Left forelimb (tissue), 1 donor: ENCODE measurements around the gene VSNL1.

Source experiments
- DNase-seq: peaks from one replicate; pipeline ENCODE4 v3.0.0-alpha.2; 2018; ENCODE audit warnings: low spot score

VSNL1 gene

DNA sequence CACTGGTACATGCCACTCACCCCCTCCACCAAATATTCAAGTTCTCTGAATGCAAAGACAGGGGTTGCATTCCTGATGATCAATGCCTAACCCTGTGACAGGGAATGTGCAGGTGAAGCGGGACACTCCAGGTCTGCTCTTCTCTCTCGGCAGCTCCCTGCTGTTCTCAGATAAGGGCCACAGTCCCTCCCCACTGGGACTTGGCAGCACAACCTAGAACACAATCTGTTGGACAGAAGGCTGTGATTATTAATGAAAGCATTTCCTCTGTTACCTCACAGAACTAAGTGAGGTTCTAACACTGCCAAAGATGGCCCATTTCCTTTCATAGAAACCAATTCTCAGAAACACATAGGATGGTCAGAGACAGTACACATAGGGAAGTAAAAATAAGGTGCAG is 42.7 kb downstream of the VSNL1 start:
- no peak for DNase-seq

DNA sequence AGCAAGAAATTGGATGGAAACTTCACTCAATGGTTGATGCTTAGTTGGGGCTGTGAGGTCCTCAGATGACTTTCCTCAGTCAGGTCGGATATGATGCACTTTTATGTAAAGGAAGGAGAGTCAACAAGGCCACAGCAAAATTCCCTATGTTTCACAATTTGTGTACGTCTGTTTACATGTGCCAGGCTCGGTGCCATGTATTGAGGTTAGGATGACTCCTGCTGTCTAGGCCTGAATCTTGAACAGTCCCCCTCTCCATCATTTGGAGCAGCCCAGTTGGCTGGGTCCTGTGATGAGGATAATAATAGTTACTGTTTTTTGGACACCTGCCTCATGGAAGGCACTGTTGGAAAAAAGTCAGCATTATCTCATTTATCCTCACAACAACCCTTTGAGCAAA is 43.1 kb downstream of the VSNL1 start:
- no peak for DNase-seq

DNA sequence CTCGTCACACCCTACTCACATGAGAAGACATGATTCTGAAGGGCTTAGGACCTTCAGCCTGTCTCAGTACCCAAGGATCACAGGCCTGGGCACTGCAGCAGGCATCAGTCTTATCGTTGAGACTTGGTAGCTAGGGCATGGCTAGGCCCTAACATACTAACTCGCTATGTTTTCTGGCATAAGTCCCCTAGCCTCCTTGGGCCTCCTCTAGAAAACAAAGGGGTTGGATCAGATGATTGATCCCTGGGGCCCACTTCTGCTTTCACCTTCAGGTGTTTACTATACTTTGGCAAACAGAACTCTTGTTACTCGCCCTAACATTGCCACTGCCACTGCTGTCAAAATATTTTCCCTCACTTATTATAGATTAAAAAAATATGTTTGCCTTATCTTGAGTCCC is 44.2 kb downstream of the VSNL1 start:
- DNase-seq: no peak

DNA sequence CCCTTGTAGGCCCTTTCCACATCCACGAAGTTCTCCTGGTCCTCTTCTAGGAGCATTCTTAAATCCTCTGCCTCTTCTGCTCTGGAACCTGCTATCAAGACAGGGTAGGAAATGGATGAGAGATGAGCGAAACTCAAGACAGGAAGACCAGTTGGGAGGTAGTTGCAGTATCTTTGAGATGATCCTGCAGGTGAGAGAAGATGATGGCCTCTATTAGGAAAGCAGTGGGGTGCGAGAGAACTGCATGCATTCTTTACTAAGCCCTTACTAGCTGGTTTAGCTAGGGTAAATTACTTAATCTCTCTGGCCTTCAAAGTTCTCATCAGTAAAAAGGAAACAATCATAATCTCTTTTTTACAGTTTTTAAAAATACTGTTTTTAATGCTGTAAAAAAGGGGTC is 47.0 kb downstream of the VSNL1 start:
- DNase-seq: no peak

DNA sequence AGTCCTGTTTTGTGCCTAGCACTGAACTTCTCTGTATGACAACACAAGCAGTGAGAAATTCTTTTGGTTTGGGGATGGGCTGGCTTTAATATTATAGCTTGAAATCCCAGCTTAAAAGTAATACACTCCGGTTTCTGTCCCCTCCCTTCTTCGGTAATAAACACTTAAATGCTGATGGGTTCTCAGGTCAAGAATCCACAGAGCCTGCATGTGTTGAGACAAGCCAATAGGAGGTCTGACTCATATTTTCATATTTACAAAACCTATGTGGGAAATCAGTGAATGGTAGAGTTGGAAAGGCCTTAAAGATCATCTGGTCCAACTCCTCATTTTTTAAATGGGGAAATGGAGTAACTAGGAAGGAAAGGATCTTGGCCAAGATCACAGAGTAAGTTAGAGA is 47.5 kb downstream of the VSNL1 start:
- no peak for DNase-seq

DNA sequence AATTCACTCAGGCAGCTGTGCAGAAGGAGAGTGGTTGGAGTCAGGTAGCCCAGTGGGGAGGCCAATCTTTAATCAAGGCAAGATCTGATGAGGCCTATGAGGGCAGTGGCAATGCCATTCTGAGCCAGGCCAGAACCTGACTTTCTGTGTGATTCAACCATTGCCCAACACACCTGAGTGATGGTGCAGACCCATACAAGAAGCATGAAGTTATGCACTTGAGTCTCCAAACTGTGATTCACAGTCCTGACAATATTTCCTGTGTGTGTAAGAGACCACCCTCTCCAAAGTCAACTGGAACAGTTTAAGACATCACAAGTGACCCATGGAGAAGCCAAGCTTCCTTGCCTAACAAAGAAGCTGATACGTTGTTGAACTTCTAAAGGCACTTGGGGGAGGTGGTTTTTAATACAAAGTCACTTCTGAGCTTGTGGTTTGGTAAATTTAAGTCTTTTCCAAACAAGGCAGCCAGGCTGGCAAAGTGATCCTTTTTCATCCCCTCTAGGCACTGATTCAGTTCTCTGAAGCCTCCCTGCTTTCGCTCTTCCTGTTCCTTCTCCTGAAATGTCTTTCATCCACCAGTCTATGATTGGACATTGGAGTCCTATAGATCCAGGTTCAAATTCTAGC is 49.0 kb downstream of the VSNL1 start:
- DNase-seq: no peak

DNA sequence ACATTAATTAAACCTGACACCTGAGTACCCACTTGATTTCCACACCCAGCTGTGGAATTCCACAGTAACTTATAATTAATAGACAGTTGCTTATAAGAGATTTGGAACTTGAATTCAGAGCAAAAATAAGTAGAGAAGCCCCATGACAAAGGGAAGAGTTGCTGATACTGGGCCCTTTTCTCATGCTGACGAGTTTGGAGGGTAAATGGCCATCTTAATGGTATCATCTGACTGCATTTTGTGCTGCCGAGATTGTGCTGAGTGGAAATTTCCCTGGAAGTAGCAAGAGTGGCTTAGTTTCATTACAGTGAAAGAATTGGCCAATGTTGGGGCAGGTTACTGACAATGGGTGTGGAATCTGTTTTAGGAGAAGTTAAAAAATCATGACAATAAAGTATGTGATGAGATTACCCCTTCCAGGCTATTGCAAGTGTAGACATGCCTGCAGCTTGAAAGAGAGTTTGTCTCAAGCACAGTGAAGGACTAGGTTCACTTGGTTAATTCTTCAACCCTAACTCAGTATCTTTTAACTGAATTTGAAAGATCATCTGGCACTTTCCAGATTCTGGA is 49.9 kb downstream of the VSNL1 start:
- DNase-seq: no peak

DNA sequence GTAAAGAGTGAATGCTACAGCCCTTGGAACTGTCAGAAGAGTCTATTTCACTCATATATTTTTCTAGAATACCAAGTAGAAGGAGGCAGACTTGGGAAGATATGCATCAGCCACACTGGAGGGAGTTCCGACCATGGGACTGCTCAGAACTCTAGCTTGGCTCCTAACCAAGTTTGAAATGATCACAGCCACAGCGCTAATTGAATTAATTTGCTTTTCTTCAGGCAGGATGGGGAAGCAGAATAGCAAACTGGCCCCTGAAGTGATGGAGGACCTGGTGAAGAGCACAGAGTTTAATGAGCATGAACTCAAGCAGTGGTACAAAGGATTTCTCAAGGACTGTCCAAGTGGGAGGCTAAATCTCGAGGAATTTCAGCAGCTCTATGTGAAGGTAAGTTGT is 51.4 kb downstream of the VSNL1 start:
- no peak for DNase-seq

DNA sequence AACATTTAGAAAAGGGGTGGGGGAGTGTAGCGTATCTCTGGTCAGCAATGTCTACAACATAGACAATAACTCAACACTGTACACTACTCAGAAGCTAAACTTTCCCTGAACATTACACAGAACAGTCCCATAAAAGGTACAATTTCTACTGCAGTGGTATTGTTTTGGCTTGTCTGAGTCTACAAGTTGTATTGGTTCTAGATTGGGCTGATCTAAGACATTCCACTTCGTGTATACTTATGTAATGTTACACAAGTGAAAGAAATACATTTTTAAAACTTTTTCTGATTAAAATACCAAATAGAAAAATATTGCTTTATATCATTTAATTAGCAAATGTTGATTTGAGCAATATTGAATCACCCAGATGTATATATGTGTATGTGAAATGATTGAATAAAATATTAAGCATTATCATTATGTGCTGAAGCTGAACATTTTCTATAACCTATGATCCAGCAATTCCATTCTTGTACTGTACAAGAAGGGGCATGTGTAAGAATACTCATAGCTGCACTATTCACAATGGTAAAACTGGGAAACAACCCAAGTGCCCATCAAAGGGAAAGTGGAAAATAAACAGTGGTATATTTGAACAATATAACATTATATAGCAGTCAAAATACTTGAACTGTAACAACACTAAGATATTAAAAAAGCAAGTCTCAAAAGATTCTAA is 52.4 kb downstream of the VSNL1 start:
- DNase-seq: no peak

DNA sequence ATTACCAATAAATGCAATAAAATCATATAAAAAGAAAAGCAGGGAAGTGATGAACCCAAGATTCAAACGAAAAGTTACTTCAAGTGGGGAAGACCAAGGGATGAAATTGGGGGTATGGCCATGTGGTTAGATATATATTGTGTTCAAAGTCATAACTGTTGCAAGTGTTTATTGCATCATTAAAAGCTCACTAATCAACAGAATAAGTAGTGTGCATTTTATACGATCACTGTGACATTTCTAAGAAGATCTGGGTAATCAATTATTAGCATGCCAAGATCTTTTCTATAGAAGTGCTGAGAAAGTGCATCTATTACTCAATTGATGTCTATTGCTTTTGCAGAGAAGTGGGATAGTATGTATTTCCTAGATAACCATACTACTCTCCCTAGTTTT is 52.9 kb downstream of the VSNL1 start:
- DNase-seq: no peak

DNA sequence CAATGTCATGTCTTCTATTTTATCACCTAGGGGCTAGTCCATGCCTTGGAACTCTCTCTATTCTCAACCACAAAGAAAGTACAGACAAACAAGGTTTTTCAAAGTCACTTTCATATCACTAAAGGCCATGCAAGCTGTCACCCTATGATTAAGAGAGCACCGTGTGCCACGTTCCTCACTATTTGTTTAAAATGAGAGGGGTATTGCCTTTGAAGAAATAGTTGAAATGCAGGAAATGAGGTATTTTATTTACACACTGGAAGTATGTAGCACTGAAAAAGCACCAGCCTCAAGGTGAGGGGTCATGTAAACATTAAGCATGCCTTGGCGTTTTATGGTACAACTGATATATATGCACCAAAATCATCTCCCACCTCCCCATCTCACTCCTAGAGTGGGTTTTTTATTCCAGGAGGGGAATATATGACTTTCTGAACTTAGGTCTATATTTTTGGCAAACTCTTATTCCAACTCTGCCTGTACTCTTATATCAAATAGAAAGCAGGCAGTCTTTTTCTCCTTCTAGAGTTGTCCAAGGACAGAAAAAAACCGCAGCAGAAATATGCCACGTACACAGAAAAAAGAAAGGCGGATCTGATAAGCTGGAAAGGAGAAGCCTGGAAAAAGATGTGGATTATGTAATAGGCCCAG is 53.5 kb downstream of the VSNL1 start:
- no peak for DNase-seq

DNA sequence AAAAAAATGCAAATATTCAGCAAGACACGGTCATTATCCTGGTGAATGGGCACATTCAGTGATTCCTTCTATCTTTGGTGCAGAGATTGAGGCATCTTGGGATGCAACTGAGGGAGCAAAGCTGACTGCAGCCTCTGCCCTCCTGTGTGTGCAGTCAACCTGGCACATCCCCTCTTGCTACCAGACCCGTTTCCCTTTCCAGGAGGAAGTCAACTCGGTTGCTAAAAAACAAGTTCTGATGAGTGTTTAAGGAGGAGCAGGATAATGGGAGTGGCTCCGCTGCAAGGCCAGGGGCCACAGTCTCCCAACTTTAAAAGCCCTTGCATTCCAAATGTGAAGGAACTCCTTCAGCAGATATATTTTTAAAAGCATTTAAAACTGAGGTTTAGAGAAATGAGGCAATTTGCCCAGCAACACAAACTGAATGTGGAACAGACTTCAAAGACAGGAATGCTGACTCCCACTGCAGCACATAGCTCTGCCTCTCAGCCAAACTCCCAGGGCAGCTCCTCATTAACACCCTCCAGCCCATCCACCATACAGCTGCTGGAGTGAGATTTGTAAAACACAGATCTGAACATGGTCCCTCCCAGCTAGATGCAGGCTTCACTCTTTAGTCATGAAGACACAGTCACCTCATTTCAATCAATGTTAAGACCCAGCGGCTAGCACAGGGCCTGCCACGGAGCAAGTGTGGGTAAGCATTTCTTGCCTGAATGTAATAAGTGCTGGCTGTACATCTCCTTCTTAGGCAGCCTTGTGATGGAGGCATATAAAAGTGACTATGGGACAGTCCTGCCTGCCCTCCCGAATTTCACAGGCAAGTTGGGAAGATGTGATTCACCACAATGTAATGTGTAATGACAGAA is 54.3 kb downstream of the VSNL1 start:
- DNase-seq: no peak

DNA sequence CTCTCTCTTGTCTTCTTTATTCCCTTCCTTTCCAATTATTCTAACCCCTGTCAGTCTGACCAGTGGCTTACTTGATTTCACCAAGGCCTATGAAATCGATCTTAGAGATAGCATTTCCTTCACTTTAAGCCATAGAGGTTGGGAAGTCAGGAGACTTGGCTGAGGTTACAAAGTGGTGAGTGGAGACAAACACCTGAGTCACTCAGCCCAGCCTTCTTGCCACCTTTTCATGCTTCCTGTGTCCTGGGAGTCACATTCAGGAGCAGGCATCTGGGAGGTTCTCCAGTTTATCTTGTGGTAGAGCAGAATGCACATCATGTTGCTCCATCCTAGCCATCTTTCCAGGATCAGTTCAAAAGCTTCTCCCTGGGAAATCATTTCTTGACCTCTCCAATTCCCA is 59.1 kb downstream of the VSNL1 start:
- DNase-seq: no peak

DNA sequence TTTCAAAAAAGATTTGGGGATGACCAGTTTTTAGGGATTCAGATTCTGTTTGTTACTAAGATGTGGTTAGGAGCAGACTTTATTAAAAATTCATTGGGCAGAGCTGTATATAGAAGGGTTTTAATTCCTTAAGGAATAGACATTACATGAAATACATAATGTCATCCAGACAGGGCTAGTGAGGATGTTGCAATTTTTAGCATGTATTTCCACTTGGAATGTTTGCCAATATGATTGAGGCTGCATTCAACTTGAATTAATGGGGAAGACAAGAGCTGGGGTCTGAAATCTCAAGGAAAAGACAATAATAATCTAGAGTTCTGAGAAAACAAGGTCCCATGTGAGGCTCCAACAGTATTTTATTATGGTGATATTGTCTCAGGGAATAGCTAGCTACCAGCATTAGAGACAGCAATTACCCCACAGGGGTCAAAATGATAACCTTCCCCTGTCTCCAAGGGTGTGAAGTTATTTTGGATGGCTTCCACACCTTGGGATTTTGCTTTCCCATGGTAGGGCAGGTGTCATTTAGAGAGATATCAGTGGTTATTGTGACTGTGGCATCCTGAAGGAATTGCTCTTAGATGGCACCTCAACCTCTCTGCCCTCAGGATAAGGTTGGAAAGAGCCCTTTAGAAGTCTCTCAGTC is 60.2 kb downstream of the VSNL1 start:
- no peak for DNase-seq

DNA sequence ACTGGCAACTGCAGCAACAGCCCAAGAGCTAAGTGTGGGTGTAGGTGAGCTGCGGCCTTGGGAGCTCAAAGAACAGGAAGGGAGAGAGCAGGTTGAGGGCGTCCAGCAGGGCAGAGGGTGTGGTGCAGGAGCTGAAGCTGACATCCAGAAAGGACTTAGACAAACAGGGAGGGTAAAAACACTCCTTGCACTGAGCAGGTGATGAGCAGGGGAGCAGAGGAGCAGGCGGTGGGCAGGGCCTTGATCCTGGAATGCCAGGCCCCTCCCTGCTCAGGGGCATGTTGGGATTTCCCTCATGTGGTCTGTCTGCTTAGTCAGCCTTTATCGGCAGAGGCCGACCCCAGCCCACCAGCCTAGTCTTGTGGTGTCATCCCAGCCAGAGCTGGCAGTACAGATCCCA is 63.6 kb downstream of the VSNL1 start:
- no peak for DNase-seq

DNA sequence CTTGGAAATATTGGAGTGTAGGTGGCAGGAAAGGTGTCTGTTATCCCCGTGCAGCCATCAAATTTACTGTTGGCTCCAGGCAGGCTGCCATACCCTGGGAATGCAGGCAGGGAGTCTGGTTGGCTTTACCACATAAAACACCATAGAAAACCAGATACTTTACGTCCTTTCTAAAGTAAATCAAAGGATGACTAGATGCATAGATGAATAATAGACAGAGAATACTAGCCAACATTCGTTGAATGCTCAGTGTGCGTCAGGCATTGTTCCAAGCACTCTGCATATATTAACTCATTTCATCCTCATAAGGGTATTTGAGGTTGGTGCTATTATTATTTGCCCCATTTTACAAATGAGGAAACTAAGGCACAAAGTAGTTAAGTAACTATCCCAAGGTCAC is 65.2 kb downstream of the VSNL1 start:
- DNase-seq: no peak

DNA sequence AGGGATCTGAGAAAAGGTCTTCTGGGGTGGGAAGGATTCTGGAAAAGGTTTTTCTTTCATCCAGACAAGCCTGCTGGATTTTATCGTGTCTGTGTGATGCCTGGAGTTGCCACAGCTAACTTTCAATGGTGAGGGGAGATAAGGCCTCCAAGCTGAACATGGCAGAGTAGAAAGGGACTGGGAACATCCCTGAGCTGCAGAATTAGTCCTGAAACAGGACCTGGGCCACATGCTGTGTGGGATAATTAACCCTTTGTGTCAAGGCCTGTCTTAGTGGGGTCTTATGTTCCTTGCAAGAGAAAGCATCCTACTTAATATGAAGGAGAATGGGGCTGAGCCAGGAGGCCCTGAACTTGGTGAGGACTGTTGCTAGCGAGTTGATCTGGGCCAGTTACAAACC is 66.4 kb downstream of the VSNL1 start:
- DNase-seq: no peak

DNA sequence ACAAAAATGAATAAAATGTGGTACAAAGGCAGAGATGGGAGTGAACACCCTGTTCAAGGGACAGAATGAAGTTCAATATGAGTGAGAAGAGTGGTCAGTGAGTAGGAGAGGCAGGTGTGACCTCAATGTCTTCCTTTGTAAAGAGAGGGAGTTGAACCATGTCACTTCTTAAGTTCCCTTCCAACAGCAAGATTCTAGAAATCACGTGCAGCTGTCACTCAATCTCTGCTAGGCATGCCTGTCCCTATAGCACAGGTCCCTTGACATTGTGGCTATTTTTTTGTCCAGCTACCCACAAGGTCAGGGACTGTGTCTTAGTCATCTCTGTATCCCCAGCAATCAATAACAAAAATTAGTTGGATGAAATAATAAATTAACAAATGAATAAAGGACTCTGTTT is 66.9 kb downstream of the VSNL1 start:
- no peak for DNase-seq

DNA sequence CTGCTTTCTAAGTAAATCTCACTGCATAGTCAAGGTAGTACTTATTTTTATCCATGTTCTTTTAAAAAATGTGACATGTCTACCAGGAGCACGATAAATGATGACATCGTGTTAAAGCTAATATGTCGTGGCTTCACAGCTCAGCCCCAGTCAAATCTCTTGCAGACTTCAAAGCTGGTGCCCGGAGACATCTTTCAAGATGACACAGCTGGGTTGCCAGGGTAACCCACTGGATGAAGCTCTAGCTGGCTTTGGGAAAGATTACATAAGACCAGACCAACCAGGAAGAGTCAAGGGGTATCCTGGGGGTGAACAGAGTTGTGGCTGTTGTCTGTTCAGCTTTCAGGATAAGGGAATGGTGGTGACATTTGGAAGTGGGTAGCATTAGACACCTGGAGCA is 67.8 kb downstream of the VSNL1 start:
- DNase-seq: no peak

DNA sequence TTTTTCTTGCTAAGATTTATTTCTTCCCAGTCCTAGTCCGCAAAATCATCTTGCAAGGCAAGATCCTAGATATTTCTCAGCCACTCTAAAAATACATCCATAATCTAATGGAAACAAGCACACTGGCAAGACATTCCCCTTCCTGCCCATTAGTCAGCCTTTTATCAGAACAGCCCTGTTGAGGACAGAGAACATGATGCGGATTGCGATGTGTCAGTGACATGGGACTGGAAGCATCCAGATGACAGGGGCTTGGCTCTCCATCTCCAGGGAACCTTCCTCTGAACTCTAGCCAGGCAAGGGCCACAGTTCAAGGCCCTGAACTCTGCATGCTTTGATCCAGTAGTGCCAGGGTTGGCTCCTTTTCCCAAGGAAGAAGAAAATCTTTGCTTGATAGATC is 70.0 kb downstream of the VSNL1 start:
- DNase-seq: no peak

DNA sequence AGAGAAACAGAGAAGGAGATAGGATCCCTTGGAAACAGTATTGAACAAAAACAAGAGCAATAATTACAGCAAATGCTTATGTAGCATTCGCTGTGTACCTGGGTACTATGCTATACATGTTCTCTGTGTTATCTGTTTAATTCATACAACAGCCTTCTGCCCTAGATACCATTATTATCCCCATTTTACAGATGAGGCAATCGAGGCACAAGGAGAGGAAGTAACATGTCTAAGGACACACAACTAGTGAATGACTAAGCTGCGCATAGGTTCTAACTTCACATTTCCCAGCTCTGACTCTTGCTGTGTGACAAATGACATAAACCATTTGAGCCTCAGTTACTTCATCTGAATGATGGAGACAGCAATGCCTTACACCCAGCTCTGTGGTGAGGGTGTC is 70.5 kb downstream of the VSNL1 start:
- DNase-seq: no peak
